Tibial nerve (tissue), 4 donors: ENCODE data around the gene CIITA. TPM values are rescaled to one million over a fixed set of nuclear protein-coding genes. Genes with fewer than 3 reads are reported as not detected.

ENCODE experiments used
- DNase-seq, 2 donors: peaks; one replicate each; pipeline ENCODE4 v3.0.0-alpha.2; 2019; ENCODE audit warnings: low spot score in 2 of 2
- H3K27ac ChIP-seq, 4 donors: fragments of 200-600 bp; sonication (generic) in 3 of 4; one replicate each; pipeline ENCODE4 v1.5.1; 2017 to 2019; ENCODE audit warnings: mild to moderate bottlenecking in 1 of 4
- H3K27me3 ChIP-seq, 2 donors: fragments of 200-600 bp; sonication (generic) in 1 of 2; one replicate each; pipeline versions ENCODE4 v1.5.1 to v1.6.0; 2017 to 2019
- H3K36me3 ChIP-seq, 3 donors: fragments of 200-600 bp; sonication (generic); one replicate each; pipeline ENCODE4 v1.5.1; 2018 to 2019
- H3K4me1 ChIP-seq, 4 donors: fragments of 200-600 bp; sonication (generic) in 3 of 4; one replicate each; pipeline ENCODE4 v1.5.1; 2017 to 2019
- H3K4me3 ChIP-seq, 4 donors: fragments of 200-600 bp; sonication (generic) in 3 of 4; one replicate each; pipeline ENCODE4 v1.5.1; 2017 to 2019; ENCODE audit warnings: mild to moderate bottlenecking in 1 of 4, moderate library complexity in 1 of 4
- H3K9me3 ChIP-seq, 4 donors: fragments of 200-600 bp; sonication (generic) in 3 of 4; one replicate each; pipeline ENCODE4 v1.5.1; 2017 to 2019
- CTCF ChIP-seq, 5 experiments: fragments of 200-600 bp in 3 of 5; fragments of 450-650 bp in 2 of 5; sonication (generic) in 3 of 5; IDR thresholded peaks; one replicate each; pipeline ENCODE4 v1.5.1; 2016 to 2019; ENCODE audit warnings: antibody characterized with exemption in 5 of 5, mild to moderate bottlenecking in 3 of 5, moderate library complexity in 2 of 5
- EP300 ChIP-seq, 2 donors: sonication (generic); formaldehyde crosslinking; IDR thresholded peaks; one replicate each; pipeline ENCODE4 v1.6.1; 2017; ENCODE audit warnings: antibody characterized with exemption in 2 of 2, mild to moderate bottlenecking in 1 of 2
- POLR2A ChIP-seq, 2 donors: fragments of 450-650 bp; IDR thresholded peaks; one replicate each; pipeline ENCODE4 v1.6.1; 2017; ENCODE audit warnings: antibody characterized with exemption in 2 of 2, mild to moderate bottlenecking in 2 of 2, moderate library complexity in 2 of 2
- WGBS, 2 donors: methylation state at CpG; one replicate each; pipeline ENCODE4 v1.1.5; 2018; 5-methylcytosine and 5-hydroxymethylcytosine counted together
- total RNA-seq, 4 donors: library from RNA; depleted of rRNA; stranded (reverse); fragments of >200 nt; gene quantifications; one replicate each; pipeline ENCODE4 v1.1.0, GENCODE V29; 2016

The CIITA gene
- total RNA-seq, 4 donors from 2014 or later, result 7.5 to 38.7 (median 17.8) TPM

DNA sequence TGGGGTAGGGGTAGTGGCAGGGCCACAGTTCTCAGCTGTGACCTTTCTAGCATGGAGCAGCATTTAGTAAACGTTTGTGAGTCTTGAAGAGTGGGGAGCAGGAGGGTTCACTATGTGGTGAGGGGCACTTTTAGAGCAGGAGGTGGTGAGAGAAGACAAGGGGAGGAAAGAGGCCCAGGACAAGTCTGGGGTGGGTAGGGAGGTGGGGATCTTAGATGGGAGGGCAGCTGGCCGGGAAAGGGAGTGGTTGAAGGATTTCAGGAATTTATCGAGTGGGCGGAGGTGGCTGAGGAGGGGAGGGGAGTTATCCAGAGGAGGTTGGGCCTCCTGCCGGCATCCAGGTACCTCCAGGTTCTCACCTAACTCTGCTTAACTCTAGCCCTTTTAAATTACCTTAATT is 69.3 kb downstream of the CIITA start:
- Histone ChIP-seq H3K4me1 (peaks cover 0 to 77% (median 30%) of the 10 kb centered on the region in 4 donors), H3K4me3 (peak overlapping the region in 1 of 4 donors; percentile 93)
- 29 to 32% methylated on average over 5 of the region's 5 CpGs for WGBS, 2 donors

GRCh38 chr16:10947211-10947787 is 70.3 kb downstream of the CIITA start:
- DNase-seq, result no peak
- Histone ChIP-seq H3K27ac (peak overlapping the region in 2 of 4 donors; percentile 45 to 90), H3K9me3 (no peaks in the 10 kb centered on the region), H3K27me3 (no peaks in the 10 kb centered on the region), H3K4me1 (peaks cover 0 to 78% (median 30%) of the 10 kb centered on the region in 4 donors), H3K4me3 (no peak overlapping the region), H3K36me3 (no peaks in the 10 kb centered on the region)
- WGBS, 2 donors, result 76 to 82% methylated on average over 9 of the region's 10 CpGs
- TF ChIP-seq EP300 (IDR thresholded peaks at IDR 0.05), result no peak
- no peak for TF ChIP-seq CTCF (IDR thresholded peaks at IDR 0.05)
- TF ChIP-seq POLR2A (IDR thresholded peaks at IDR 0.05), result no peak

More for the DNA sequence above, 69.3 kb downstream of the CIITA start:
- H3K9me3 ChIP-seq, result no peaks in the 10 kb centered on the region
- no peak for TF ChIP-seq POLR2A (IDR thresholded peaks at IDR 0.05)
- peak overlapping the region in 2 of 4 donors; percentile 70 to 90 for H3K27ac ChIP-seq
- no peaks in the 10 kb centered on the region for H3K36me3 ChIP-seq
- DNase-seq, result no peak
- no peaks in the 10 kb centered on the region for H3K27me3 ChIP-seq

DNA sequence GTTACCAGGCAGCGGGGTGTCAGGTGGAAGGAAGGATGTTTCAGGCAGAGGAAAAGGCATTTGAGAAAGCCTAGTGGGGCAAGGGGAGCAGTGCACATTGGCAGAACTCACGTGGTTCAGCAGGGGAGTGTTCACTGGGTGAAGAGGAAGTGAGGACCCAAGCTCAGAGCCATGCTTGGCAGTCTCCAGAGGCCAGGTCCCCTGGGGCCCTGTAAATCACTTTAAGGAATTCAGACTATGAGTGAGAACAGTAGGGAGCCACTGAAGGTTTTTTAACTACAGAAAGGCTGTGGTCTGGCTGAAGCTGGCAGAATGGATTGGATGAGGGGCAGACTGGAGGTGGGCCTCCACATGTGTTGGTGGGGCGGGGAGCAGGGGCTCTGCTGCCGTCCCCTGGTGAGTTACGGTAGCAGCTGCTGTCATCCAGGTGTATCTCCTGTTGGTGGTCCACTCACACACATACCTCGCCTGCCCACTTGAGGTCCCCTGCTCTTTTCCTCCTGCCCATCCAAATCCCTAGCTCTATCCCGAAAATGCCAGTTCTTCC is 72.5 kb downstream of the CIITA start:
- no peak for DNase-seq
- no peak overlapping the region for H3K4me3 ChIP-seq
- WGBS, 2 donors, result 67 to 68% methylated on average over 7 of the region's 7 CpGs
- no peaks in the 10 kb centered on the region for H3K36me3 ChIP-seq
- H3K4me1 ChIP-seq, result peaks cover 0 to 70% (median 21%) of the 10 kb centered on the region in 4 donors
- TF ChIP-seq EP300 (IDR thresholded peaks at IDR 0.05), result no peak
- TF ChIP-seq POLR2A (IDR thresholded peaks at IDR 0.05), result no peak
- peak in 1 of 5 experiments; percentile 27 for TF ChIP-seq CTCF (IDR thresholded peaks at IDR 0.05)
- H3K27ac ChIP-seq, result peak overlapping the region in 2 of 4 donors; percentile 23 to 48
- H3K27me3 ChIP-seq, result no peaks in the 10 kb centered on the region
- no peaks in the 10 kb centered on the region for H3K9me3 ChIP-seq

GRCh38 chr16:10950393-10950792 is 73.4 kb downstream of the CIITA start:
- H3K27me3 ChIP-seq, result no peaks in the 10 kb centered on the region
- no peaks in the 10 kb centered on the region for H3K9me3 ChIP-seq
- TF ChIP-seq POLR2A (IDR thresholded peaks at IDR 0.05), result no peak
- TF ChIP-seq EP300 (IDR thresholded peaks at IDR 0.05), result no peak
- no peak for TF ChIP-seq CTCF (IDR thresholded peaks at IDR 0.05)
- no peaks in the 10 kb centered on the region for H3K36me3 ChIP-seq
- WGBS, 2 donors, result 73 to 85% methylated on average over 5 of the region's 5 CpGs
- peak overlapping the region in 1 of 4 donors; percentile 48 for H3K27ac ChIP-seq
- H3K4me1 ChIP-seq, result peaks cover 0 to 66% (median 19%) of the 10 kb centered on the region in 4 donors
- H3K4me3 ChIP-seq, result no peak overlapping the region
- no peak for DNase-seq

- H3K4me3 ChIP-seq, result no peak overlapping the region
- H3K27ac ChIP-seq, result no peak overlapping the region
- DNase-seq, result no peak
- H3K36me3 ChIP-seq, result no peaks in the 10 kb centered on the region
- H3K9me3 ChIP-seq, result no peaks in the 10 kb centered on the region
- TF ChIP-seq EP300 (IDR thresholded peaks at IDR 0.05), result no peak
- no peak for TF ChIP-seq POLR2A (IDR thresholded peaks at IDR 0.05)
- no peak for TF ChIP-seq CTCF (IDR thresholded peaks at IDR 0.05)
- peaks cover 0 to 60% (median 12%) of the 10 kb centered on the region in 4 donors for H3K4me1 ChIP-seq
- WGBS, 2 donors, result 50 to 51% methylated on average over 4 of the region's 4 CpGs
- no peaks in the 10 kb centered on the region for H3K27me3 ChIP-seq
These were observed 74.0 kb downstream of the CIITA start for GRCh38 chr16:10951026-10951425.
